Thyroid gland (tissue), 4 donors: ENCODE data around the gene LGALS4. TPM values are rescaled to one million over a fixed set of nuclear protein-coding genes. Genes with fewer than 3 reads are reported as not detected.

Experiments used
- DNase-seq, 2 donors: peaks; one replicate each; pipeline ENCODE4 v3.0.0-alpha.2; 2019
- H3K27ac ChIP-seq, 3 donors: fragments of 200-600 bp; sonication (generic); 1 replicate in 2 of 3; 2 replicates in 1 of 3; pipeline ENCODE4 v1.5.1; 2016 to 2019; ENCODE audit warnings: mild to moderate bottlenecking in 1 of 3, moderate library complexity in 1 of 3
- H3K27me3 ChIP-seq: fragments of 200-600 bp; sonication (generic); one replicate; pipeline ENCODE4 v1.5.1; 2019
- H3K36me3 ChIP-seq, 2 donors: fragments of 200-600 bp; sonication (generic); one replicate each; pipeline ENCODE4 v1.5.1; 2016 to 2019
- H3K4me1 ChIP-seq, 2 donors: fragments of 200-600 bp; sonication (generic); one replicate each; pipeline ENCODE4 v1.5.1; 2017 to 2019
- H3K4me3 ChIP-seq, 3 donors: fragments of 200-600 bp; sonication (generic); replicated peaks in 1 of 3; 1 replicate in 2 of 3; 2 replicates in 1 of 3; pipeline ENCODE4 v1.5.1; 2016; ENCODE audit warnings: mild to moderate bottlenecking in 1 of 3
- H3K9me3 ChIP-seq: fragments of 200-600 bp; sonication (generic); one replicate; pipeline ENCODE4 v1.5.1; 2017
- POLR2A ChIP-seq, 2 donors: fragments of 450-650 bp; IDR thresholded peaks; one replicate each; pipeline ENCODE4 v1.6.1; 2017; ENCODE audit warnings: antibody characterized with exemption in 2 of 2, mild to moderate bottlenecking in 2 of 2, moderate library complexity in 1 of 2
- WGBS, 2 donors: methylation state at CpG; one replicate each; pipeline ENCODE4 v1.1.5; 2017; 5-methylcytosine and 5-hydroxymethylcytosine counted together
- intact Hi-C: fragments of 100-400 bp; cut with DNase I; formaldehyde crosslinking; loops from one replicate; pipeline ENCODE4 v1.15.1; 2023
- total RNA-seq, 4 donors: library from RNA; depleted of rRNA; stranded (reverse); fragments of >200 nt; gene quantifications; one replicate each; pipeline ENCODE4 v1.2.3, GENCODE V29; 2016
- TF ChIP-seq, protein P1 (sequence below), 6 experiments: fragments of 200-600 bp in 3 of 6; fragments of 450-650 bp in 3 of 6; sonication (generic) in 3 of 6; IDR thresholded peaks; one replicate each; pipeline ENCODE4 v1.5.1; 2016 to 2019; ENCODE audit warnings: antibody characterized with exemption in 6 of 6, mild to moderate bottlenecking in 2 of 6, inconsistent platforms in 1 of 6, moderate library complexity in 1 of 6

The LGALS4 gene
- total RNA-seq, 4 donors from 2014 or later = 1.6 TPM; not detected in 2

DNA sequence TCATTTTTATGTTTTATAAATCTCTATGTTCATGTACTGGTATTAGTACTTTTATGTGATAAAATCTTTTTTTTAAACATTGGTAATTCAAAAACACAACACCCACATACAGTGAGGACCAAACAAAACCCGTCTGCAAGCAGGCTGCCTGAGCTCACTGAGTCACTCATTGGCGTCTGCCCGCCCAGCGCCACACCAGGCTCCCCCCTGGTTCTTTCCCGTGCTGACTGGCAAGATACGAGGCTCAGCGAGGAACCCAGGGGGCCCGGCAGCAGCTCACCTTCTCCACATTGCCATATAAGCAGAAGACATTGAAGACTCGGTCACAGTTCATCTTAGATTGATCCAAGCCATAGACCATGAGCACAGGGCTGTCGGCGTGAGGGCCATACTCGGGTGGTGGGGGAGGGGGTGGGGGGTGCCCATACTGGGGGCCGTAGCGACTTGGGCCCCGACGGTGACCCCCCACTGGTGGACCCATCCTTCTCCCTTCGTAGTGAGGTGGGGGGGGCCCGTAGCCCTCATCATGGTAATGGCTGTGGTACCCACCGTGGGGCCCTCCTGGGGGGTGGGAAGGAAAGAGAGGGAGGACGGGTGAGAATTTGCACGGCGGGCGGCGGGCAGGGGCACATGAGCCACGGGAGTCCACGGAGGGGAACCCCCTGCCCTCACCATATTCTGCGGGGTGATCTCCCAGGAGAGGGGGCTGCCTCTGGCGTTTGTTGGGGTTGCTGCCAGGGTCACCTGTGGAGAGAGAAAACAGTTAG lies 27.3 kb upstream of the LGALS4 start:
- TF ChIP-seq POLR2A (IDR thresholded peaks at IDR 0.05) = no peak
- TF ChIP-seq, protein P1, sequence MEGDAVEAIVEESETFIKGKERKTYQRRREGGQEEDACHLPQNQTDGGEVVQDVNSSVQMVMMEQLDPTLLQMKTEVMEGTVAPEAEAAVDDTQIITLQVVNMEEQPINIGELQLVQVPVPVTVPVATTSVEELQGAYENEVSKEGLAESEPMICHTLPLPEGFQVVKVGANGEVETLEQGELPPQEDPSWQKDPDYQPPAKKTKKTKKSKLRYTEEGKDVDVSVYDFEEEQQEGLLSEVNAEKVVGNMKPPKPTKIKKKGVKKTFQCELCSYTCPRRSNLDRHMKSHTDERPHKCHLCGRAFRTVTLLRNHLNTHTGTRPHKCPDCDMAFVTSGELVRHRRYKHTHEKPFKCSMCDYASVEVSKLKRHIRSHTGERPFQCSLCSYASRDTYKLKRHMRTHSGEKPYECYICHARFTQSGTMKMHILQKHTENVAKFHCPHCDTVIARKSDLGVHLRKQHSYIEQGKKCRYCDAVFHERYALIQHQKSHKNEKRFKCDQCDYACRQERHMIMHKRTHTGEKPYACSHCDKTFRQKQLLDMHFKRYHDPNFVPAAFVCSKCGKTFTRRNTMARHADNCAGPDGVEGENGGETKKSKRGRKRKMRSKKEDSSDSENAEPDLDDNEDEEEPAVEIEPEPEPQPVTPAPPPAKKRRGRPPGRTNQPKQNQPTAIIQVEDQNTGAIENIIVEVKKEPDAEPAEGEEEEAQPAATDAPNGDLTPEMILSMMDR (IDR thresholded peaks at IDR 0.05) = no peak
- H3K36me3 ChIP-seq = peaks cover 94 to 97% of the 10 kb centered on the region in 2 donors

GRCh38 chr19:38838986-38839761 lies 26.4 kb upstream of the LGALS4 start:
- Histone ChIP-seq H3K9me3 (no peaks in the 10 kb centered on the region), H3K27me3 (no peaks in the 10 kb centered on the region), H3K4me3 (no peak overlapping the region), H3K27ac (no peak overlapping the region), H3K4me1 (no peaks in the 10 kb centered on the region), H3K36me3 (peaks cover 86 to 88% of the 10 kb centered on the region in 2 donors)
- TF ChIP-seq, protein P1 (IDR thresholded peaks at IDR 0.05) = no peak
- no peak for TF ChIP-seq POLR2A (IDR thresholded peaks at IDR 0.05)
- intact Hi-C loops = no loop called here
- DNase-seq = no peak
- WGBS, 2 donors = 88 to 89% methylated on average over 11 to 12 of the region's 12 CpGs

More for the DNA sequence above, 27.3 kb upstream of the LGALS4 start:
- 91 to 93% methylated on average over 19 to 27 of the region's 28 CpGs for WGBS, 2 donors
- Histone ChIP-seq H3K9me3 (no peaks in the 10 kb centered on the region), H3K4me1 (no peaks in the 10 kb centered on the region), H3K4me3 (no peak overlapping the region), H3K27me3 (no peaks in the 10 kb centered on the region), H3K27ac (no peak overlapping the region)
- intact Hi-C loops = no loop called here
- DNase-seq = no peak

- intact Hi-C loops = no loop called here
- H3K36me3 ChIP-seq = peaks cover 78 to 81% of the 10 kb centered on the region in 2 donors
- H3K9me3 ChIP-seq = no peaks in the 10 kb centered on the region
- DNase-seq = no peak
- H3K27ac ChIP-seq = no peak overlapping the region
- H3K27me3 ChIP-seq = no peaks in the 10 kb centered on the region
- H3K4me1 ChIP-seq = no peaks in the 10 kb centered on the region
- no peak overlapping the region for H3K4me3 ChIP-seq
- WGBS, 2 donors = 83 to 91% methylated on average over 15 to 19 of the region's 19 CpGs
- no peak for TF ChIP-seq POLR2A (IDR thresholded peaks at IDR 0.05)
- TF ChIP-seq, protein P1 (IDR thresholded peaks at IDR 0.05) = no peak
These were observed 25.7 kb upstream of the LGALS4 start for GRCh38 chr19:38838208-38838985.

DNA sequence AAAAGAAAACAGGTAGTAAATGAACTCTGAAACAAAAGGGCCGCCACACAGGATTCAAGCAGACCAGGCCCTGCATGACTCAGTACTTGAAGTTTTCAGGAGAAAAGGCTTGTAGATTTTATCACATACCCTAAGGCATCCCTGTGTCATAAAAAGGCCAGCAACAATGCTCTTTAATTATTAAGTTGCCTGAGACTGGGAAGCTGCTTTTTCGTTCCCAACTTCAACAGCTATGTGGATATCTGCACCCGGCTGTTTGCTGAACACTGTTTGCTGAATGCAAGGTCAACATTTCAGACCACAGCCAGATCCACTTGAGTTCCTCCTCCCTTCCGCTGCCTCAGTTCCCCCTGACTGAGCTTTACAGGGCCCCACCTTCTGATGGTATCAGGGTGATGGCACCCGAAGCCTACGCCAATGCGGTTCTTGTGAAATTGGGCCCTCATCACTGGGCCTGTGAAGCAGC lies 24.9 kb upstream of the LGALS4 start:
- Histone ChIP-seq H3K9me3 (no peaks in the 10 kb centered on the region), H3K27me3 (no peaks in the 10 kb centered on the region), H3K27ac (no peak overlapping the region), H3K4me3 (no peak overlapping the region), H3K36me3 (peaks cover 71 to 73% of the 10 kb centered on the region in 2 donors), H3K4me1 (peaks cover 0 to 3% of the 10 kb centered on the region in 2 donors)
- DNase-seq = no peak
- intact Hi-C loops = no loop called here
- TF ChIP-seq, protein P1 (IDR thresholded peaks at IDR 0.05) = no peak
- no peak for TF ChIP-seq POLR2A (IDR thresholded peaks at IDR 0.05)
- WGBS, 2 donors = 91 to 94% methylated on average over 7 of the region's 7 CpGs
